K562 (cell line): Measurements from ENCODE around the gene PRXL2A. TPM values are rescaled to one million over a fixed set of nuclear protein-coding genes. Genes with fewer than 3 reads are reported as not detected.

ENCODE experiments used
- ATAC-seq: fragments of 200-7000 bp; cut with Tn5 transposase; 3 replicates; pipeline ENCODE4 v1.9.1; 2020; ENCODE audit warnings: moderate library complexity
- BruUV-seq: library from RNA; stranded (reverse); fragments of 400-500 nt; replicated peaks from 2 replicates; lab custom pipeline; 2021; lab: Mats Ljungman, UMichigan
- CTCF ChIA-PET: fragments of 300-600 bp; formaldehyde crosslinking; extraction: SDS; loops from one replicate; lab custom pipeline; 2021; ENCODE audit warnings: low intra/inter-chr PET ratio; lab: Yijun Ruan, JAX
- POLR2A ChIA-PET: fragments of 300-600, 350-650 bp; sonication (Branson Sonifier 250); formaldehyde crosslinking; extraction: SDS; loops from one replicate; lab custom pipeline; 2021; ENCODE audit warnings: antibody characterized with exemption, inconsistent platforms; lab: Yijun Ruan, JAX
- DNase-seq, 4 experiments: peaks; one replicate each; pipeline versions ENCODE4 v3.0.0 to v3.0.0-alpha.2; 2011 to 2018; ENCODE audit warnings: low spot score in 3 of 4, mixed read lengths in 3 of 4; ENCODE audit errors: extremely low read depth in 1 of 4
- FAIRE-seq: peaks from 2 replicates; lab custom pipeline; 2011; peaks lifted over from hg19 to GRCh38; lab: Jason Lieb, UNC
- H2AFZ ChIP-seq: 2 replicates; pipeline ENCODE4 v1.6.0; 2011; ENCODE audit warnings: low read depth, low read length, control low read depth, inconsistent platforms
- H3K27ac ChIP-seq: fragments of 200-600 bp; 3 replicates; pipeline ENCODE4 v1.8.0; 2011; ENCODE audit warnings: low read depth, mild to moderate bottlenecking, control low read depth, inconsistent platforms, low read length, moderate library complexity, mixed read lengths; ENCODE audit errors: extremely low read depth
- H3K27me3 ChIP-seq, 2 experiments: fragments of 300-600 bp in 1 of 2; 2 replicates in 1 of 2; 3 replicates in 1 of 2; pipeline versions ENCODE4 v1.6.0 to v1.8.0; 2011; ENCODE audit warnings: inconsistent platforms in 2 of 2, low read length in 2 of 2, mild to moderate bottlenecking in 1 of 2, mixed read lengths in 1 of 2, moderate library complexity in 1 of 2; ENCODE audit not compliant: control insufficient read depth in 2 of 2, insufficient read depth in 2 of 2
- H3K36me3 ChIP-seq: fragments of 300-600 bp; 3 replicates; pipeline ENCODE4 v1.8.0; 2011; ENCODE audit warnings: mild to moderate bottlenecking, low read length, inconsistent platforms; ENCODE audit not compliant: control insufficient read depth, insufficient read depth
- H3K4me1 ChIP-seq, 2 experiments: fragments of 200-600 bp in 1 of 2; replicated peaks in 1 of 2; 2 replicates in 1 of 2; 3 replicates in 1 of 2; pipeline versions ENCODE4 v1.5.1 to v1.8.0; 2011; ENCODE audit warnings: inconsistent platforms in 2 of 2, low read length in 2 of 2, mild to moderate bottlenecking in 1 of 2, mixed read lengths in 1 of 2, moderate library complexity in 1 of 2; ENCODE audit not compliant: control insufficient read depth in 2 of 2, insufficient read depth in 2 of 2
- H3K4me2 ChIP-seq: 2 replicates; pipeline ENCODE4 v1.6.1; 2011; ENCODE audit warnings: low read length, control low read depth, inconsistent platforms, mixed read lengths; ENCODE audit not compliant: insufficient read depth
- H3K4me3 ChIP-seq: fragments of 200-600 bp; sonication (generic), shearing (Covaris generic); 2 replicates; pipeline ENCODE4 v1.5.1; 2016; ENCODE audit warnings: control low read depth, inconsistent platforms
- H3K79me2 ChIP-seq: fragments of 200-600 bp; 3 replicates; pipeline ENCODE4 v1.8.0; 2011; ENCODE audit warnings: low read length, inconsistent platforms; ENCODE audit not compliant: control insufficient read depth, insufficient read depth
- H3K9ac ChIP-seq, 2 experiments: 2 replicates each; pipeline versions ENCODE4 v1.6.0 to v1.6.1; 2011; ENCODE audit warnings: low read depth in 2 of 2, low read length in 2 of 2, control low read depth in 1 of 2, inconsistent platforms in 1 of 2, mild to moderate bottlenecking in 1 of 2, mixed read lengths in 1 of 2; ENCODE audit not compliant: insufficient read depth in 1 of 2
- H3K9me1 ChIP-seq: one replicate; pipeline ENCODE4 v1.6.0; 2011; ENCODE audit warnings: inconsistent platforms, mild to moderate bottlenecking, low read length, moderate library complexity; ENCODE audit not compliant: control insufficient read depth, insufficient read depth
- H3K9me3 ChIP-seq: replicated peaks from 2 replicates; pipeline ENCODE4 v1.5.1; 2011; ENCODE audit warnings: low read depth, low read length, inconsistent platforms; ENCODE audit not compliant: control insufficient read depth, insufficient read depth
- H4K20me1 ChIP-seq: replicated peaks from 2 replicates; pipeline ENCODE4 v1.6.1; 2011; ENCODE audit warnings: low read length, inconsistent platforms, mixed read lengths; ENCODE audit not compliant: control insufficient read depth, insufficient read depth
- BCL6 ChIP-seq: fragments of 250-450 bp; sonication (Bioruptor Pico); IDR thresholded peaks from 2 replicates; pipeline ENCODE4 v1.4.0; 2020
- HCFC1 ChIP-seq: IDR thresholded peaks from 2 replicates; pipeline ENCODE4 v1.6.1; 2012; ENCODE audit warnings: low read depth, low read length, improper control_type of control experiment
- HMBOX1 ChIP-seq: sonication (generic); IDR thresholded peaks from 2 replicates; pipeline ENCODE4 v1.6.1; 2016
- HNRNPH1 ChIP-seq: fragments of 200-400 bp; formaldehyde crosslinking; optimal IDR thresholded peaks from 2 replicates; pipeline ENCODE3; 2017; ENCODE audit warnings: low read depth, mild to moderate bottlenecking, low read length, moderate library complexity
- MBD1 ChIP-seq: fragments of 250-450 bp; sonication (Bioruptor Pico); IDR thresholded peaks from 2 replicates; pipeline ENCODE4 v1.8.0; 2022; ENCODE audit warnings: inconsistent platforms
- NRF1 ChIP-seq, 2 experiments: fragments of 450-650 bp; IDR thresholded peaks in 1 of 2; conservative IDR thresholded peaks in 1 of 2; 2 replicates each; pipeline ENCODE4 v1.6.1; 2014; ENCODE audit warnings: mild to moderate bottlenecking in 2 of 2
- RFX7 ChIP-seq: fragments of 250-450 bp; sonication (Bioruptor Pico); IDR thresholded peaks from 2 replicates; pipeline ENCODE4 v1.5.1; 2021; ENCODE audit warnings: mild to moderate bottlenecking
- SIX5 ChIP-seq, 2 experiments: IDR thresholded peaks; 2 replicates each; pipeline ENCODE4 v1.6.1; 2011; ENCODE audit warnings: low read length in 2 of 2, borderline replicate concordance in 1 of 2, low read depth in 1 of 2, mild to moderate bottlenecking in 1 of 2, moderate library complexity in 1 of 2; ENCODE audit not compliant: insufficient read depth in 1 of 2
- SMAD2 ChIP-seq: fragments of 150-350 bp; IDR thresholded peaks from 2 replicates; pipeline ENCODE4 v1.6.1; 2014; ENCODE audit warnings: low read depth, mild to moderate bottlenecking, low read length
- TCF3 ChIP-seq: sonication (generic); formaldehyde crosslinking; IDR thresholded peaks from 2 replicates; pipeline ENCODE4 v1.4.0; 2020; ENCODE audit warnings: mild to moderate bottlenecking, missing genetic modification reagents
- ZBED1 ChIP-seq: IDR thresholded peaks from 2 replicates; pipeline ENCODE4 v1.6.1; 2014
- ZNF3 ChIP-seq: fragments of 250-450 bp; sonication (Bioruptor Pico); IDR thresholded peaks from 2 replicates; pipeline ENCODE4 v1.5.0; 2021; ENCODE audit warnings: mild to moderate bottlenecking, moderate library complexity
- WGBS: fragments of 100-300 bp; shearing (Covaris generic); methylation state at CpG from one replicate; pipeline ENCODE4 v1.1.6; 2016; ENCODE audit warnings: low coverage, mixed read lengths; ENCODE audit not compliant: insufficient coverage; ENCODE audit errors: missing lambda C conversion rate; 5-methylcytosine and 5-hydroxymethylcytosine counted together
- in situ Hi-C: fragments of 300-500 bp; cut with MboI; formaldehyde crosslinking; loops from 4 replicates; pipeline ENCODE4 v1.15.0; 2018; ENCODE audit warnings: inconsistent platforms, mixed read lengths
- intact Hi-C: fragments of 100-400 bp; cut with micrococcal nuclease; formaldehyde crosslinking; loops from 2 replicates; pipeline ENCODE4 v1.14.2; 2022
- polyA plus RNA-seq, 8 experiments: library from polyadenylated mRNA; depleted of rRNA in 4 of 8; stranded (reverse) in 5 of 8; unstranded in 3 of 8; fragments of >200 nt; fragmentation: Nextera tagmentation in 2 of 8; fragmentation: Illumina TruSeq in 1 of 8; extraction: Ambion mirVana in 2 of 8; extraction: Trizol in 1 of 8; gene quantifications; 2 replicates each; pipeline versions ENCODE4 v1.2.1 to v1.2.3, GENCODE V29; 2011 to 2014; ENCODE audit warnings: inconsistent platforms in 1 of 8, missing spikeins in 1 of 8
- total RNA-seq, 7 experiments: library from RNA; depleted of rRNA in 6 of 7; stranded (reverse); fragments of >200 nt in 6 of 7; fragmentation: Illumina TruSeq in 2 of 7; extraction: Trizol in 2 of 7; gene quantifications; 2 replicates each; pipeline versions ENCODE4 v1.2.1 to v1.2.3, GENCODE V29; 2011 to 2021; ENCODE audit warnings: low replicate concordance in 1 of 7

The PRXL2A gene
- total and polyA plus RNA-seq, 9 of the 15 experiments (the other 6 are each of a cell fraction or from before 2014, with no cell fraction given) = 0.14 to 1.2 (median 0.75) TPM

GRCh38 chr10:80485076-80485945 lies 77.0 kb downstream of the PRXL2A start (continued):
- no peak for TF ChIP-seq SIX5 (IDR thresholded peaks at IDR 0.05; ENCODE audit: borderline replicate concordance in 1 of 2, insufficient read depth in 1 of 2, low read depth in 1 of 2, low read length in 2 of 2)
- TF ChIP-seq HMBOX1 = peak; percentile 44; the same call in 1 of the 2 replicates
- peak; percentile 31; the same call in 1 of the 2 replicates for TF ChIP-seq TCF3 (CRISPR knock-in tag)
- TF ChIP-seq HCFC1 = no peak
- TF ChIP-seq, all 486 proteins: peak for 14

- H3K4me3 ChIP-seq = no peak overlapping the region
- peak overlapping the region in 1 of 2 experiments; percentile 40; a peak in 2 of 4 replicates for H3K9ac ChIP-seq
- ChIA-PET CTCF (no interaction called here), POLR2A (interaction anchor here (0.6 to 1.5 kb wide), 5 partner anchors 11 to 34 kb away, joined by 3 to 12 read pairs (median 4); no protein-coding TSS in a partner anchor)
- 0 out of 2 replicates have a peak, but pooled peaks cover 5% of the 10 kb centered on the region for H4K20me1 ChIP-seq
- peaks cover 45% of the 10 kb centered on the region for H3K36me3 ChIP-seq
- peaks cover 43 to 47% of the 10 kb centered on the region in 2 experiments for H3K4me1 ChIP-seq
- WGBS = 74% methylated on average over 17 of the region's 17 CpGs
- H3K27ac ChIP-seq = no peak overlapping the region
- H2AFZ ChIP-seq = no peak overlapping the region
- in situ Hi-C loops (no loop called here), intact Hi-C loops (no loop called here)
- FAIRE-seq (no peak), DNase-seq (no peak), ATAC-seq (no peak)
- H3K4me2 ChIP-seq = no peak overlapping the region
- H3K9me1 ChIP-seq = peaks cover 9% of the 10 kb centered on the region
- no peak for TF ChIP-seq RFX7
- no peak for TF ChIP-seq BCL6
- no peak for TF ChIP-seq ZNF3 (CRISPR knock-in tag)
- TF ChIP-seq HNRNPH1 = no peak
- no peak for TF ChIP-seq SMAD2
- no peak for TF ChIP-seq ZBED1
- TF ChIP-seq NRF1 (conservative IDR thresholded peaks at IDR 0.05 in 1 of 2, IDR thresholded peaks at IDR 0.05 in 1 of 2) = no peak
- TF ChIP-seq MBD1 (CRISPR knock-in tag) = no peak
- peaks cover 91% of the 10 kb centered on the region for H3K79me2 ChIP-seq
- no peaks in the 10 kb centered on the region for H3K27me3 ChIP-seq
- BruUV-seq = no TSS peak
- no peaks in the 10 kb centered on the region for H3K9me3 ChIP-seq
Observed at GRCh38 chr10:80485946-80486764, 77.8 kb downstream of the PRXL2A start.
